GM11168 (cell line): ENCODE results near the gene SPNS3.

ENCODE experiments used
- in situ Hi-C: fragments of 300-500 bp; cut with MboI; formaldehyde crosslinking; loops from one replicate; pipeline ENCODE4 v1.12.0; 2022; ENCODE audit warnings: low sequenced_read_pairs; ENCODE audit not compliant: unreplicated experiment

Gene SPNS3

GRCh38 chr17:4460661-4461060 lies 26.9 kb downstream of the SPNS3 start:
- in situ Hi-C loops, result no loop called here

GRCh38 chr17:4463818-4464476 lies 30.2 kb downstream of the SPNS3 start:
- in situ Hi-C loops, result no loop called here

- in situ Hi-C loops, result no loop called here
Observed at GRCh38 chr17:4465786-4466185, 32.0 kb downstream of the SPNS3 start.

GRCh38 chr17:4467287-4467686 lies 33.5 kb downstream of the SPNS3 start:
- in situ Hi-C loops, result no loop called here

- in situ Hi-C loops, result no loop called here
Observed at GRCh38 chr17:4469552-4469951, 35.8 kb downstream of the SPNS3 start.

- in situ Hi-C loops, result no loop called here
Observed at GRCh38 chr17:4472286-4472685, 38.5 kb downstream of the SPNS3 start.

- in situ Hi-C loops, result no loop called here
Observed at GRCh38 chr17:4474093-4474492, 40.4 kb downstream of the SPNS3 start.

GRCh38 chr17:4475001-4475400 lies 41.3 kb downstream of the SPNS3 start:
- in situ Hi-C loops, result no loop called here

GRCh38 chr17:4475463-4475862 lies 41.7 kb downstream of the SPNS3 start:
- in situ Hi-C loops, result no loop called here

GRCh38 chr17:4476017-4476416 lies 42.3 kb downstream of the SPNS3 start:
- in situ Hi-C loops, result no loop called here

GRCh38 chr17:4476511-4477070 lies 42.9 kb downstream of the SPNS3 start:
- in situ Hi-C loops, result no loop called here

- in situ Hi-C loops, result no loop called here
Observed at GRCh38 chr17:4477255-4477791, 43.6 kb downstream of the SPNS3 start.

- in situ Hi-C loops, result no loop called here
Observed at GRCh38 chr17:4478318-4478830, 44.6 kb downstream of the SPNS3 start.

- in situ Hi-C loops, result no loop called here
Observed at GRCh38 chr17:4479340-4479981, 45.7 kb downstream of the SPNS3 start.

GRCh38 chr17:4479982-4480751 lies 46.4 kb downstream of the SPNS3 start:
- in situ Hi-C loops, result no loop called here

- in situ Hi-C loops, result no loop called here
Observed at GRCh38 chr17:4480929-4481898, 47.5 kb downstream of the SPNS3 start.

- in situ Hi-C loops, result no loop called here
Observed at GRCh38 chr17:4482338-4483011, 48.7 kb downstream of the SPNS3 start.

GRCh38 chr17:4483012-4483840 lies 49.5 kb downstream of the SPNS3 start:
- in situ Hi-C loops, result no loop called here
